Thyroid gland (tissue), 4 donors: Measurements from ENCODE around the gene CDH23.

Experiments used
- POLR2A ChIP-seq, 2 donors: fragments of 450-650 bp; IDR thresholded peaks; one replicate each; pipeline ENCODE4 v1.6.1; 2017; ENCODE audit warnings: antibody characterized with exemption in 2 of 2, mild to moderate bottlenecking in 2 of 2, moderate library complexity in 1 of 2
- TF ChIP-seq, protein P1 (sequence below), 6 experiments: fragments of 200-600 bp in 3 of 6; fragments of 450-650 bp in 3 of 6; sonication (generic) in 3 of 6; IDR thresholded peaks; one replicate each; pipeline ENCODE4 v1.5.1; 2016 to 2019; ENCODE audit warnings: antibody characterized with exemption in 6 of 6, mild to moderate bottlenecking in 2 of 6, inconsistent platforms in 1 of 6, moderate library complexity in 1 of 6

DNA sequence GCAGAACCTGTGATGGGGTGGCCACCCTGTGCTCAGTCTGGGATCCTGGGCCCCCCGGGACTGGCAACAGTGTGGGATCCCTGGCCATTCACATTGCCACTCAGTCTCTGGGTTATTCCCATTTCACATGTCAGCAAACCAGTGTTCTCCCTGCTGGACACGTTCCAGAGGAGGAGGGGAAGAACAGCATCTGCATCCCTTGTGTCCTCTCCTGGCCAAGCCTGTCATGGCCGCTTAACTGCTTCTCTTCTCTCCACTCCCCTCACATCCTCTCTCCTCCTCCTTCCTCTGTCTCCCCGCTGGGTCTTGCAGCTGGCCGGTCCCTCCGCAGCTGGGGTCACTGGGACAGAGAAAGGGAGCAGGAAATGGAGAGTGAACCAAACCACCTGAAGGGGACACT is 248.5 kb downstream of the CDH23 start:
- TF ChIP-seq POLR2A (IDR thresholded peaks at IDR 0.05), result no peak
- TF ChIP-seq, protein P1, sequence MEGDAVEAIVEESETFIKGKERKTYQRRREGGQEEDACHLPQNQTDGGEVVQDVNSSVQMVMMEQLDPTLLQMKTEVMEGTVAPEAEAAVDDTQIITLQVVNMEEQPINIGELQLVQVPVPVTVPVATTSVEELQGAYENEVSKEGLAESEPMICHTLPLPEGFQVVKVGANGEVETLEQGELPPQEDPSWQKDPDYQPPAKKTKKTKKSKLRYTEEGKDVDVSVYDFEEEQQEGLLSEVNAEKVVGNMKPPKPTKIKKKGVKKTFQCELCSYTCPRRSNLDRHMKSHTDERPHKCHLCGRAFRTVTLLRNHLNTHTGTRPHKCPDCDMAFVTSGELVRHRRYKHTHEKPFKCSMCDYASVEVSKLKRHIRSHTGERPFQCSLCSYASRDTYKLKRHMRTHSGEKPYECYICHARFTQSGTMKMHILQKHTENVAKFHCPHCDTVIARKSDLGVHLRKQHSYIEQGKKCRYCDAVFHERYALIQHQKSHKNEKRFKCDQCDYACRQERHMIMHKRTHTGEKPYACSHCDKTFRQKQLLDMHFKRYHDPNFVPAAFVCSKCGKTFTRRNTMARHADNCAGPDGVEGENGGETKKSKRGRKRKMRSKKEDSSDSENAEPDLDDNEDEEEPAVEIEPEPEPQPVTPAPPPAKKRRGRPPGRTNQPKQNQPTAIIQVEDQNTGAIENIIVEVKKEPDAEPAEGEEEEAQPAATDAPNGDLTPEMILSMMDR (IDR thresholded peaks at IDR 0.05), result no peak
